Measurements from ENCODE around the gene NXF3. TPM values are rescaled to one million over a fixed set of nuclear protein-coding genes. Genes with fewer than 3 reads are reported as not detected.
"Not testable (repeated sequence)": the region's sequence is repeated elsewhere in the genome, so short reads cannot be mapped to it uniquely, and the experiment has no call there.

The NXF3 gene
- total RNA-seq = 0.69 TPM
- long read RNA-seq = 0 reads

GRCh38 chrX:103092942-103093341 lies at the start of gene NXF3:
Gene NXF3, minus strand, starts transcription at chrX:103093143. Its CDS starts 120 bp downstream, at chrX:103093023.
- DNase-seq = no peak
- Histone ChIP-seq H3K4me3 (no peak within 1 kb of the TSS), H3K9me3 (replicated peaks) (no peaks in the 10 kb centered on the region), H3K4me1 (no peaks in the 10 kb centered on the region), H3K27me3 (ENCODE audit: low read depth) (no peaks in the 10 kb centered on the region), H3K36me3 (no peaks in the 10 kb centered on the region), H3K27ac (replicated peaks) (no peak within 1 kb of the TSS)
- intact Hi-C loops (cut with micrococcal nuclease) = no loop called here
- TF ChIP-seq CTCF (IDR thresholded peaks at IDR 0.05; ENCODE audit: borderline replicate concordance) = no peak

GRCh38 chrX:103136528-103136927 lies 43.6 kb upstream of the NXF3 start:
- H3K4me1 ChIP-seq; H3K27ac ChIP-seq (replicated peaks); H3K9me3 ChIP-seq (replicated peaks); H3K27me3 ChIP-seq (ENCODE audit: low read depth); H3K4me3 ChIP-seq; DNase-seq; H3K36me3 ChIP-seq; intact Hi-C loops (cut with micrococcal nuclease): not testable (repeated sequence)

GRCh38 chrX:103124284-103124683 lies 31.3 kb upstream of the NXF3 start:
- Histone ChIP-seq H3K27ac (replicated peaks) (no peak overlapping the region), H3K4me3 (no peak overlapping the region), H3K9me3 (replicated peaks) (no peaks in the 10 kb centered on the region), H3K36me3 (no peaks in the 10 kb centered on the region), H3K4me1 (no peaks in the 10 kb centered on the region), H3K27me3 (ENCODE audit: low read depth) (no peaks in the 10 kb centered on the region)
- TF ChIP-seq CTCF (IDR thresholded peaks at IDR 0.05; ENCODE audit: borderline replicate concordance) = no peak
- intact Hi-C loops (cut with micrococcal nuclease) = no loop called here
- no peak for DNase-seq

GRCh38 chrX:103120748-103121147 lies 27.8 kb upstream of the NXF3 start:
- no peak for DNase-seq
- H3K36me3 ChIP-seq = no peaks in the 10 kb centered on the region
- H3K4me3 ChIP-seq = no peak overlapping the region
- H3K27me3 ChIP-seq (ENCODE audit: low read depth) = no peaks in the 10 kb centered on the region
- TF ChIP-seq CTCF (IDR thresholded peaks at IDR 0.05; ENCODE audit: borderline replicate concordance) = no peak
- no peak overlapping the region for H3K27ac ChIP-seq (replicated peaks)
- no peaks in the 10 kb centered on the region for H3K9me3 ChIP-seq (replicated peaks)
- H3K4me1 ChIP-seq = no peaks in the 10 kb centered on the region
- intact Hi-C loops (cut with micrococcal nuclease) = no loop called here

GRCh38 chrX:103116970-103117369 lies 24.0 kb upstream of the NXF3 start:
- H3K4me3 ChIP-seq; intact Hi-C loops (cut with micrococcal nuclease); H3K36me3 ChIP-seq; H3K27me3 ChIP-seq (ENCODE audit: low read depth); DNase-seq; H3K27ac ChIP-seq (replicated peaks); H3K4me1 ChIP-seq; H3K9me3 ChIP-seq (replicated peaks): not testable (repeated sequence)

- H3K27me3 ChIP-seq (ENCODE audit: low read depth); H3K4me3 ChIP-seq; H3K27ac ChIP-seq (replicated peaks); H3K36me3 ChIP-seq; H3K4me1 ChIP-seq; DNase-seq; H3K9me3 ChIP-seq (replicated peaks); intact Hi-C loops (cut with micrococcal nuclease): not testable (repeated sequence)
Observed at GRCh38 chrX:103109497-103109896, 16.6 kb upstream of the NXF3 start.

GRCh38 chrX:103107836-103108235 lies 14.9 kb upstream of the NXF3 start:
- Histone ChIP-seq H3K4me1 (no peaks in the 10 kb centered on the region), H3K4me3 (no peak overlapping the region), H3K27me3 (ENCODE audit: low read depth) (no peaks in the 10 kb centered on the region), H3K36me3 (no peaks in the 10 kb centered on the region), H3K27ac (replicated peaks) (no peak overlapping the region), H3K9me3 (replicated peaks) (peaks cover 8% of the 10 kb centered on the region)
- intact Hi-C loops (cut with micrococcal nuclease) = no loop called here
- no peak for DNase-seq
- no peak for TF ChIP-seq CTCF (IDR thresholded peaks at IDR 0.05; ENCODE audit: borderline replicate concordance)

GRCh38 chrX:103107227-103107737 lies 14.3 kb upstream of the NXF3 start:
- DNase-seq; H3K27ac ChIP-seq (replicated peaks); H3K4me3 ChIP-seq; intact Hi-C loops (cut with micrococcal nuclease); H3K36me3 ChIP-seq; H3K9me3 ChIP-seq (replicated peaks); H3K4me1 ChIP-seq; H3K27me3 ChIP-seq (ENCODE audit: low read depth): not testable (repeated sequence)

GRCh38 chrX:103104370-103104769 lies 11.4 kb upstream of the NXF3 start:
- H3K27ac ChIP-seq (replicated peaks); H3K36me3 ChIP-seq; H3K9me3 ChIP-seq (replicated peaks); intact Hi-C loops (cut with micrococcal nuclease); DNase-seq; H3K27me3 ChIP-seq (ENCODE audit: low read depth); H3K4me1 ChIP-seq; H3K4me3 ChIP-seq: not testable (repeated sequence)

GRCh38 chrX:103103866-103104265 lies 10.9 kb upstream of the NXF3 start:
- H3K27me3 ChIP-seq (ENCODE audit: low read depth); DNase-seq; H3K27ac ChIP-seq (replicated peaks); H3K9me3 ChIP-seq (replicated peaks); H3K36me3 ChIP-seq; intact Hi-C loops (cut with micrococcal nuclease); H3K4me1 ChIP-seq; H3K4me3 ChIP-seq: not testable (repeated sequence)
